ENCODE data around the gene IMMP2L.

Gene IMMP2L

DNA sequence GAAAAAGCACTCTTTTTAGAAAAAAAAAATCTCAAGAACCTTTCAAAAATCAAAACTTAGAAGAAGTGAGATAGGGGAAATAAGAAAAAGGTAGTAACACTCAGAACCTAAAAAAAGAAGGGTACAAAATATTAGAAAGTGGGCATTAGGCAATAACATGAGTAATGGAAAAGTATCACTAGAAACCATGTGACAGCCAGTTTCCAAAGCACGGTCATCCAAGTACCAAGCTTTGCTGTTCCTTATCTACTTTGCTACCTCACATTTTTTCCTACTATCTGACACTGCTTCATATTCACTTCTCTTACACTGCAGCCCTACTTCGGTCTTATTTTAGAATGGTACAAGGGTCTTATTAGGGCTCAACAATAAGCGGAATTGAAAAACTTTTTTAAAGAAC lies 30.3 kb downstream of the IMMP2L start:
- Histone ChIP-seq H3K9ac (ENCODE audit: low read length) (no peak overlapping the region), H2AFZ (ENCODE audit: low read depth, low read length, severe bottlenecking) (no peak overlapping the region), H3K27ac (ENCODE audit: low read depth, low read length) (peak overlapping the region; percentile 25; the same call in 1 of the 2 replicates), H3K4me3 (ENCODE audit: insufficient read depth, low read length, poor library complexity, severe bottlenecking) (no peak overlapping the region), H3K36me3 (ENCODE audit: low read length) (no peaks in the 10 kb centered on the region), H3K9me2 (replicated peaks; ENCODE audit: insufficient read depth, low read length) (no peaks in the 10 kb centered on the region), H3K79me2 (ENCODE audit: insufficient read depth, low read length) (no peaks in the 10 kb centered on the region), H3K27me3 (ENCODE audit: low read length) (no peaks in the 10 kb centered on the region), H4K20me1 (ENCODE audit: low read depth, low read length) (no peaks in the 10 kb centered on the region), H3K9me3 (ENCODE audit: insufficient read depth, low read length) (no peaks in the 10 kb centered on the region), H3K4me2 (ENCODE audit: low read depth, low read length, poor library complexity, severe bottlenecking) (no peak overlapping the region), H3F3A (ENCODE audit: insufficient read depth) (peaks cover 52% of the 10 kb centered on the region)
- TF ChIP-seq EZH2phosphoT487 (conservative IDR thresholded peaks at IDR 0.05; ENCODE audit: low read length): no peak
- TF ChIP-seq, protein P1, sequence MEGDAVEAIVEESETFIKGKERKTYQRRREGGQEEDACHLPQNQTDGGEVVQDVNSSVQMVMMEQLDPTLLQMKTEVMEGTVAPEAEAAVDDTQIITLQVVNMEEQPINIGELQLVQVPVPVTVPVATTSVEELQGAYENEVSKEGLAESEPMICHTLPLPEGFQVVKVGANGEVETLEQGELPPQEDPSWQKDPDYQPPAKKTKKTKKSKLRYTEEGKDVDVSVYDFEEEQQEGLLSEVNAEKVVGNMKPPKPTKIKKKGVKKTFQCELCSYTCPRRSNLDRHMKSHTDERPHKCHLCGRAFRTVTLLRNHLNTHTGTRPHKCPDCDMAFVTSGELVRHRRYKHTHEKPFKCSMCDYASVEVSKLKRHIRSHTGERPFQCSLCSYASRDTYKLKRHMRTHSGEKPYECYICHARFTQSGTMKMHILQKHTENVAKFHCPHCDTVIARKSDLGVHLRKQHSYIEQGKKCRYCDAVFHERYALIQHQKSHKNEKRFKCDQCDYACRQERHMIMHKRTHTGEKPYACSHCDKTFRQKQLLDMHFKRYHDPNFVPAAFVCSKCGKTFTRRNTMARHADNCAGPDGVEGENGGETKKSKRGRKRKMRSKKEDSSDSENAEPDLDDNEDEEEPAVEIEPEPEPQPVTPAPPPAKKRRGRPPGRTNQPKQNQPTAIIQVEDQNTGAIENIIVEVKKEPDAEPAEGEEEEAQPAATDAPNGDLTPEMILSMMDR (IDR thresholded peaks at IDR 0.05; ENCODE audit: insufficient read depth, low read length, poor library complexity, severe bottlenecking): no peak

DNA sequence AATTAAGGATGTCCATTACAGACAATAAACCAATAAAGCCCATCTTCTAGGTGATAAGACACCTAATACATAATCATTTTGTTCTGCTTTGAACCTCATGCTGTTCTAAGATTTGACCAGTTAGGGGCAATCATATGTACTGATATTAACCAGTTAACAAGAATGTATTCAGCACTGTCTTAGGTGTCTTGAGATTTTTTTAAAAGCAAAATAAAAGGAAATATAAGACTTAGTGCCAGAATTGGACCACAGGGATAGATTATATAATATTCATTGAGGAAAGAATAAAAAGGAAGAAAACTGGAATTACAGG lies 32.0 kb downstream of the IMMP2L start:
- Histone ChIP-seq H3K36me3 (ENCODE audit: low read length) (no peaks in the 10 kb centered on the region), H3K27me3 (ENCODE audit: low read length) (no peaks in the 10 kb centered on the region), H3K9ac (ENCODE audit: low read length) (no peak overlapping the region), H3K27ac (ENCODE audit: low read depth, low read length) (peak overlapping the region; percentile 82; the same call in 1 of the 2 replicates), H3K9me3 (ENCODE audit: insufficient read depth, low read length) (no peaks in the 10 kb centered on the region), H3F3A (ENCODE audit: insufficient read depth) (peaks cover 52% of the 10 kb centered on the region), H3K9me2 (replicated peaks; ENCODE audit: insufficient read depth, low read length) (no peaks in the 10 kb centered on the region), H3K79me2 (ENCODE audit: insufficient read depth, low read length) (no peaks in the 10 kb centered on the region), H4K20me1 (ENCODE audit: low read depth, low read length) (no peaks in the 10 kb centered on the region), H3K4me2 (ENCODE audit: low read depth, low read length, poor library complexity, severe bottlenecking) (no peak overlapping the region), H3K4me3 (ENCODE audit: insufficient read depth, low read length, poor library complexity, severe bottlenecking) (no peak overlapping the region), H2AFZ (ENCODE audit: low read depth, low read length, severe bottlenecking) (no peak overlapping the region)
- TF ChIP-seq, protein P1 (IDR thresholded peaks at IDR 0.05; ENCODE audit: insufficient read depth, low read length, poor library complexity, severe bottlenecking): no peak
- no peak for TF ChIP-seq EZH2phosphoT487 (conservative IDR thresholded peaks at IDR 0.05; ENCODE audit: low read length)

DNA sequence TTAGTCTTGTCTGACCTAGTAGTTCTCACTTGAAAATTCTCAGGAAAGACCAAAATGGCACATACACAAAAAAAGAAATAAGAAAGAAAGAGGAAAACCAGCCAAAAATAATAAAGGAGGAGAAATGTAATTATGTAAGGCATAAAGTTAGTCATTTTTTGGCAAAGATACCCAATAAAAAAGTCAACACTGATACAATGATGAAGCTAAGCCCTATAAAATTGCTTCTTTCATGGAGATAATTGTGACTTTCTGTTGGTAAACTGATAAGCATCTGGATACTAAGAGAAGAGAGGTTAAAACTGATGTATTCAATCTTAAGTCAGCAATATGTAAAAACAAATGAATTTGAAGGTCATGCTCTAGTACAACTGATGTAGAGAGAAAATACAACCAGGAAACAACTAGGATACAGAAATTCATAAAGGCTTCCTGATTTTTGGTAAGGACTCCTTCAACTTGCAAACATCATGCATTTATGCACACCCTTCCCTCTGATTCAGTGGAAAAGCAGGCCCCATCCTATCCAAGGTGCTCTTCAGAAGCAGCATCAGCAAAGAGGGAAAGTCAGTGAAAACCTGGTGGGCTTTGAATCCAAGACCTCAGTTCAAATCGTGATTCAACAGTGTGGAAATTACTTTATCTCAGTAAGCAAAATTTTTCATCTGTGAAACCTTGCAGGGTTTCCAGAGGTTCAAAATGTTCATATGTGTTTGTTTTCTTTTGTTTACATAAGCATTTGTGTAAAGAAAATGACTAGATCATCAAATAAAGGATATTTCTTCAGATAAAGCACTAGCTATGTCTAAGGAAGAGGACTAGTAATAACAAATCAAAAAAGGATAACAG lies 32.6 kb downstream of the IMMP2L start:
- Histone ChIP-seq H2AFZ (ENCODE audit: low read depth, low read length, severe bottlenecking) (peak overlapping the region; percentile 17), H3K36me3 (ENCODE audit: low read length) (no peaks in the 10 kb centered on the region), H3K4me3 (ENCODE audit: insufficient read depth, low read length, poor library complexity, severe bottlenecking) (no peak overlapping the region), H3K79me2 (ENCODE audit: insufficient read depth, low read length) (no peaks in the 10 kb centered on the region), H3K9ac (ENCODE audit: low read length) (no peak overlapping the region), H3K27me3 (ENCODE audit: low read length) (no peaks in the 10 kb centered on the region), H3F3A (ENCODE audit: insufficient read depth) (peaks cover 51% of the 10 kb centered on the region), H3K4me2 (ENCODE audit: low read depth, low read length, poor library complexity, severe bottlenecking) (peak overlapping the region; percentile 54), H3K27ac (ENCODE audit: low read depth, low read length) (peak overlapping the region; percentile 82), H3K9me2 (replicated peaks; ENCODE audit: insufficient read depth, low read length) (no peaks in the 10 kb centered on the region), H3K9me3 (ENCODE audit: insufficient read depth, low read length) (no peaks in the 10 kb centered on the region), H4K20me1 (ENCODE audit: low read depth, low read length) (no peaks in the 10 kb centered on the region)
- TF ChIP-seq, protein P1 (IDR thresholded peaks at IDR 0.05; ENCODE audit: insufficient read depth, low read length, poor library complexity, severe bottlenecking): no peak
- no peak for TF ChIP-seq EZH2phosphoT487 (conservative IDR thresholded peaks at IDR 0.05; ENCODE audit: low read length)

Data from SU-DHL-6 (cell line).